SK-N-SH (cell line): ENCODE results near the gene METTL26.

Source experiments
- CTCF ChIP-seq: fragments of 200-600 bp; sonication (generic); IDR thresholded peaks from 2 replicates; pipeline ENCODE4 v1.6.1; 2017; ENCODE audit warnings: antibody characterized with exemption, mild to moderate bottlenecking, moderate library complexity
- EP300 ChIP-seq, 2 experiments: IDR thresholded peaks; 2 replicates each; pipeline versions ENCODE4 v1.4.0 to v1.6.1; 2012; ENCODE audit warnings: borderline replicate concordance in 1 of 2, low read depth in 1 of 2, low read length in 1 of 2
- EZH2phosphoT487 ChIP-seq: fragments of 200-600 bp; sonication (generic); IDR thresholded peaks from 2 replicates; pipeline ENCODE4 v1.6.1; 2017; ENCODE audit warnings: low read depth, mixed run types, mild to moderate bottlenecking, antibody characterized with exemption, moderate library complexity, borderline replicate concordance
- IRF3 ChIP-seq: fragments of 150-350 bp; IDR thresholded peaks from 2 replicates; pipeline ENCODE4 v1.6.1; 2016; ENCODE audit warnings: mild to moderate bottlenecking, low read depth, low read length
- MAX ChIP-seq: IDR thresholded peaks from 2 replicates; pipeline ENCODE4 v1.4.0; 2012; ENCODE audit warnings: low read depth
- POLR2AphosphoS5 ChIP-seq: IDR thresholded peaks from 2 replicates; pipeline ENCODE4 v1.6.1; 2012; ENCODE audit warnings: low read depth, low read length
- SMC3 ChIP-seq: IDR thresholded peaks from 2 replicates; pipeline ENCODE4 v1.6.1; 2012; ENCODE audit warnings: low read depth, low read length, improper control_type of control experiment
- ZBTB33 ChIP-seq: IDR thresholded peaks from 2 replicates; pipeline ENCODE4 v1.4.0; 2012; ENCODE audit warnings: low read depth, borderline replicate concordance

GRCh38 chr16:657487-657886 is 21.4 kb upstream of the METTL26 start:
- TF ChIP-seq CTCF (no peak), ZBTB33 (no peak), SMC3 (no peak), MAX (no peak), IRF3 (no peak), EP300 (IDR thresholded peaks at IDR 0.05; ENCODE audit: borderline replicate concordance in 1 of 2, low read depth in 1 of 2, low read length in 1 of 2) (no peak), POLR2AphosphoS5 (no peak), EZH2phosphoT487 (no peak)
